HepG2 (cell line): ENCODE measurements around the gene KCNRG. TPM values are rescaled to one million over a fixed set of nuclear protein-coding genes. Genes with fewer than 3 reads are reported as not detected.

Source experiments
- ATF7-NPFF ChIP-seq: sonication (generic); formaldehyde crosslinking; IDR thresholded peaks from 2 replicates; pipeline ENCODE4 v1.8.1; 2023; ENCODE audit warnings: mild to moderate bottlenecking, low read depth, missing genetic modification reagents, moderate library complexity
- ESRRA ChIP-seq: sonication (generic); formaldehyde crosslinking; IDR thresholded peaks from 2 replicates; pipeline ENCODE4 v1.5.1; 2020; ENCODE audit warnings: mild to moderate bottlenecking, low read depth, missing genetic modification reagents
- RBFOX2 ChIP-seq: fragments of 200-400 bp; formaldehyde crosslinking; IDR thresholded peaks from 2 replicates; pipeline ENCODE4 v1.6.1; 2017; ENCODE audit warnings: low read depth, mild to moderate bottlenecking, low read length
- RBM39 ChIP-seq: fragments of 200-400 bp; formaldehyde crosslinking; IDR thresholded peaks from one replicate; pipeline ENCODE4 v1.6.1; 2018; ENCODE audit warnings: antibody characterized with exemption, mild to moderate bottlenecking, low read depth, low read length; ENCODE audit not compliant: poor library complexity, severe bottlenecking
- SMARCE1 ChIP-seq: fragments of 450-650 bp; IDR thresholded peaks from 2 replicates; pipeline ENCODE4 v1.6.1; 2017; ENCODE audit warnings: borderline replicate concordance
- TBX2 ChIP-seq: sonication (generic); formaldehyde crosslinking; IDR thresholded peaks from 2 replicates; pipeline ENCODE4 v1.5.0; 2020; ENCODE audit warnings: missing genetic modification reagents, mild to moderate bottlenecking, borderline replicate concordance
- ZFY ChIP-seq: sonication (generic); formaldehyde crosslinking; IDR thresholded peaks from 2 replicates; pipeline ENCODE4 v1.4.0; 2020; ENCODE audit warnings: missing genetic modification reagents
- ZNF335 ChIP-seq: sonication (generic); formaldehyde crosslinking; IDR thresholded peaks from 2 replicates; pipeline ENCODE4 v1.4.0; 2020; ENCODE audit warnings: missing genetic modification reagents
- polyA plus RNA-seq, 8 experiments: library from polyadenylated mRNA; depleted of rRNA in 3 of 8; stranded (reverse) in 7 of 8; unstranded in 1 of 8; fragments of >200 nt; fragmentation: Illumina TruSeq in 4 of 8; extraction: Trizol in 4 of 8; gene quantifications; 2 replicates each; pipeline versions ENCODE4 v1.2.1 to v1.2.3, GENCODE V29; 2011 to 2016; ENCODE audit warnings: low read depth in 4 of 8, missing spikeins in 1 of 8, mixed read lengths in 1 of 8; ENCODE audit not compliant: insufficient read depth in 1 of 8
- total RNA-seq, 5 experiments: library from RNA; depleted of rRNA; stranded (reverse); fragments of >200 nt; fragmentation: Illumina TruSeq; extraction: Trizol; gene quantifications; 2 replicates each; pipeline ENCODE4 v1.2.3, GENCODE V29; 2016; ENCODE audit warnings: low read depth in 1 of 5
- TF ChIP-seq, protein P1 (sequence below): sonication (generic); formaldehyde crosslinking; IDR thresholded peaks from one replicate; pipeline ENCODE4 v1.5.1; 2020; ENCODE audit warnings: mild to moderate bottlenecking, missing genetic modification reagents; ENCODE audit errors: not compliant biosample characterization
- TF ChIP-seq, protein P2 (sequence below): sonication (generic); formaldehyde crosslinking; IDR thresholded peaks from 2 replicates; pipeline ENCODE4 v1.8.1; 2022; ENCODE audit warnings: mild to moderate bottlenecking, missing genetic modification reagents
- TF ChIP-seq, protein P3 (sequence below): sonication (generic); formaldehyde crosslinking; IDR thresholded peaks from 2 replicates; pipeline ENCODE4 v1.5.0; 2020; ENCODE audit warnings: mild to moderate bottlenecking, missing genetic modification reagents
- TF ChIP-seq, protein P4 (sequence below): IDR thresholded peaks from 2 replicates; pipeline ENCODE4 v1.6.1; 2016; ENCODE audit warnings: low read depth, borderline replicate concordance

Gene KCNRG
- total and polyA plus RNA-seq, 2 of the 13 experiments (the other 11 are each of a cell fraction or from before 2014, with no cell fraction given): 1.0 to 1.5 TPM

DNA sequence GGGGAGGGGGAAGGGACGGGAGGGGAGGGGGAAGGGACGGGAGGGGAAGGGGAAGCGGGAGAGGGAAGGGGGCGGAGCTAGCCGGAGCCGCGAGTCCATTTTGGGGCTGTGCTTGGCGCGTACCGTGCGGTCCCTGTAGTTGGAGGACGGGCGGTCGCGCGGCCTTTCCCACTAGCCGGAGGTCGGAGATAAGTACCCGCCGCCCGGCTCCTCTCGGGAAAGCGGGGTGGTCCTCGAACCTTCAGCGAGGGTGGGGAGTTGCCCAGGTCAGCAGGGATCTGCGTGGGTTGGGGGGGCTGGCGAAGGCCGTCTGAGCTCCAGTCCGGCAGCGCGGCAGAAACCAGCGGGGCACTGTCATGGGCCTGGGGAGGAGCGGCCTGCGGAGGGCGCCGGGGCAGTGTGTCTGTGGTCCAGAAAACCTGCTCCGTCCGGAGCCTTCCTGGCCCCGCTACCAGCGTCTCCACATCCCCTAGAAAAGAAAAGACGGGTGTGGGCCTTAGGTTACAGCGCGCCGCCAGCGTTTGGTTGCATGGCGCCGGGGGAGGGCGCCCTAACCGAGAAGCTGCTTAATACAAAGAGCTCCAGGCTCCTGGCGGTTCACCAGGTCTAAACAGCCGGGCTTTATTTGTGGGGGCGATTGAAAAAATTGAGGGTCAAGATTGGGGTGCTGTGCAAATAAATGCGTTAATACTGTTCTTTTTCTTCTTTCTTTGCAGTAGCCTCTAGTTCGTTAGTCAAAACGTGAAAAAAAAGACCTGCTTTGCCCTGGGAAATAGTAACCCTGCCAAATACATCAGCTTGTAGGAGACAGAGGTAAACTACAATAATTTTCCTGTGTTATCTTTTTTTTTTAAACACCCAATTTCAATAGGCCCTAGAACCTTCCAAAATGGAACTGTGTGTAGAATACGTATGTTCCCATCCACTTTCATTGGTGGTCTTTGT is 18.0 kb upstream of the KCNRG start, which contains the start of gene TRIM13 (continued):
- TF ChIP-seq, protein P1, sequence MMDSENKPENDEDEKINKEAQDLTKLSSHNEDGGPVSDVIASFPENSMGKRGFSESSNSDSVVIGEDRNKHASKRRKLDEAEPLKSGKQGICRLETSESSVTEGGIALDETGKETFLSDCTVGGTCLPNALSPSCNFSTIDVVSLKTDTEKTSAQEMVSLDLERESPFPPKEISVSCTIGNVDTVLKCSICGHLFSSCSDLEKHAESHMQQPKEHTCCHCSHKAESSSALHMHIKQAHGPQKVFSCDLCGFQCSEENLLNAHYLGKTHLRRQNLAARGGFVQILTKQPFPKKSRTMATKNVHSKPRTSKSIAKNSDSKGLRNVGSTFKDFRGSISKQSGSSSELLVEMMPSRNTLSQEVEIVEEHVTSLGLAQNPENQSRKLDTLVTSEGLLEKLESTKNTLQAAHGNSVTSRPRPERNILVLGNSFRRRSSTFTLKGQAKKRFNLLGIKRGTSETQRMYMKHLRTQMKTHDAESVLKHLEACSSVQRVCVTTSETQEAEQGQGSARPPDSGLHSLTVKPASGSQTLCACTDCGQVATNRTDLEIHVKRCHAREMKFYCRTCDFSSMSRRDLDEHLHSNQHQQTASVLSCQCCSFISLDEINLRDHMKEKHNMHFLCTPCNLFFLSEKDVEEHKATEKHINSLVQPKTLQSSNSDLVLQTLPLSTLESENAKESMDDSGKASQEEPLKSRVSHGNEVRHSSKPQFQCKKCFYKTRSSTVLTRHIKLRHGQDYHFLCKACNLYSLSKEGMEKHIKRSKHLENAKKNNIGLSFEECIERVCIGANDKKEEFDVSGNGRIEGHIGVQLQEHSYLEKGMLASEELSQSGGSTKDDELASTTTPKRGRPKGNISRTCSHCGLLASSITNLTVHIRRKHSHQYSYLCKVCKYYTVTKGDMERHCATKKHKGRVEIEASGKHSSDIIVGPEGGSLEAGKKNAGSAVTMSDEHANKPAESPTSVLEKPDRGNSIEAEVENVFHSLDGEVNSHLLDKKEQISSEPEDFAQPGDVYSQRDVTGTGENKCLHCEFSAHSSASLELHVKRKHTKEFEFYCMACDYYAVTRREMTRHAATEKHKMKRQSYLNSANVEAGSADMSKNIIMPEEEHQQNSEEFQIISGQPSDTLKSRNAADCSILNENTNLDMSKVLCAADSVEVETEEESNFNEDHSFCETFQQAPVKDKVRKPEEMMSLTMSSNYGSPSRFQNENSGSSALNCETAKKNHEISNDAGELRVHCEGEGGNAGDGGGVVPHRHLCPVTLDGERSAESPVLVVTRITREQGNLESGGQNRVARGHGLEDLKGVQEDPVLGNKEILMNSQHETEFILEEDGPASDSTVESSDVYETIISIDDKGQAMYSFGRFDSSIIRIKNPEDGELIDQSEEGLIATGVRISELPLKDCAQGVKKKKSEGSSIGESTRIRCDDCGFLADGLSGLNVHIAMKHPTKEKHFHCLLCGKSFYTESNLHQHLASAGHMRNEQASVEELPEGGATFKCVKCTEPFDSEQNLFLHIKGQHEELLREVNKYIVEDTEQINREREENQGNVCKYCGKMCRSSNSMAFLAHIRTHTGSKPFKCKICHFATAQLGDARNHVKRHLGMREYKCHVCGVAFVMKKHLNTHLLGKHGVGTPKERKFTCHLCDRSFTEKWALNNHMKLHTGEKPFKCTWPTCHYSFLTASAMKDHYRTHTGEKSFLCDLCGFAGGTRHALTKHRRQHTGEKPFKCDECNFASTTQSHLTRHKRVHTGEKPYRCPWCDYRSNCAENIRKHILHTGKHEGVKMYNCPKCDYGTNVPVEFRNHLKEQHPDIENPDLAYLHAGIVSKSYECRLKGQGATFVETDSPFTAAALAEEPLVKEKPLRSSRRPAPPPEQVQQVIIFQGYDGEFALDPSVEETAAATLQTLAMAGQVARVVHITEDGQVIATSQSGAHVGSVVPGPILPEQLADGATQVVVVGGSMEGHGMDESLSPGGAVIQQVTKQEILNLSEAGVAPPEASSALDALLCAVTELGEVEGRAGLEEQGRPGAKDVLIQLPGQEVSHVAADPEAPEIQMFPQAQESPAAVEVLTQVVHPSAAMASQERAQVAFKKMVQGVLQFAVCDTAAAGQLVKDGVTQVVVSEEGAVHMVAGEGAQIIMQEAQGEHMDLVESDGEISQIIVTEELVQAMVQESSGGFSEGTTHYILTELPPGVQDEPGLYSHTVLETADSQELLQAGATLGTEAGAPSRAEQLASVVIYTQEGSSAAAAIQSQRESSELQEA: peak; percentile 33
- TF ChIP-seq ZNF335 (CRISPR knock-in tag) (peak; percentile 50; the same call in 1 of the 2 replicates), SMARCE1 (no peak), RBM39 (no peak), TBX2 (CRISPR knock-in tag) (peak; percentile 66; the same call in 1 of the 2 replicates), RBFOX2 (peak; percentile 89), ATF7-NPFF (CRISPR knock-in tag) (peak; percentile 64; the same call in 1 of the 2 replicates), ZFY (CRISPR knock-in tag) (peak; percentile 89), ESRRA (CRISPR knock-in tag) (no peak)
- TF ChIP-seq, protein P2, sequence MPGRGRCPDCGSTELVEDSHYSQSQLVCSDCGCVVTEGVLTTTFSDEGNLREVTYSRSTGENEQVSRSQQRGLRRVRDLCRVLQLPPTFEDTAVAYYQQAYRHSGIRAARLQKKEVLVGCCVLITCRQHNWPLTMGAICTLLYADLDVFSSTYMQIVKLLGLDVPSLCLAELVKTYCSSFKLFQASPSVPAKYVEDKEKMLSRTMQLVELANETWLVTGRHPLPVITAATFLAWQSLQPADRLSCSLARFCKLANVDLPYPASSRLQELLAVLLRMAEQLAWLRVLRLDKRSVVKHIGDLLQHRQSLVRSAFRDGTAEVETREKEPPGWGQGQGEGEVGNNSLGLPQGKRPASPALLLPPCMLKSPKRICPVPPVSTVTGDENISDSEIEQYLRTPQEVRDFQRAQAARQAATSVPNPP (CRISPR knock-in tag): no peak
- TF ChIP-seq, protein P3, sequence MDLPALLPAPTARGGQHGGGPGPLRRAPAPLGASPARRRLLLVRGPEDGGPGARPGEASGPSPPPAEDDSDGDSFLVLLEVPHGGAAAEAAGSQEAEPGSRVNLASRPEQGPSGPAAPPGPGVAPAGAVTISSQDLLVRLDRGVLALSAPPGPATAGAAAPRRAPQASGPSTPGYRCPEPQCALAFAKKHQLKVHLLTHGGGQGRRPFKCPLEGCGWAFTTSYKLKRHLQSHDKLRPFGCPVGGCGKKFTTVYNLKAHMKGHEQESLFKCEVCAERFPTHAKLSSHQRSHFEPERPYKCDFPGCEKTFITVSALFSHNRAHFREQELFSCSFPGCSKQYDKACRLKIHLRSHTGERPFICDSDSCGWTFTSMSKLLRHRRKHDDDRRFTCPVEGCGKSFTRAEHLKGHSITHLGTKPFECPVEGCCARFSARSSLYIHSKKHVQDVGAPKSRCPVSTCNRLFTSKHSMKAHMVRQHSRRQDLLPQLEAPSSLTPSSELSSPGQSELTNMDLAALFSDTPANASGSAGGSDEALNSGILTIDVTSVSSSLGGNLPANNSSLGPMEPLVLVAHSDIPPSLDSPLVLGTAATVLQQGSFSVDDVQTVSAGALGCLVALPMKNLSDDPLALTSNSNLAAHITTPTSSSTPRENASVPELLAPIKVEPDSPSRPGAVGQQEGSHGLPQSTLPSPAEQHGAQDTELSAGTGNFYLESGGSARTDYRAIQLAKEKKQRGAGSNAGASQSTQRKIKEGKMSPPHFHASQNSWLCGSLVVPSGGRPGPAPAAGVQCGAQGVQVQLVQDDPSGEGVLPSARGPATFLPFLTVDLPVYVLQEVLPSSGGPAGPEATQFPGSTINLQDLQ (CRISPR knock-in tag): 0 out of 2 replicates have a peak, but pooled peaks have one; percentile 55
- TF ChIP-seq, protein P4, sequence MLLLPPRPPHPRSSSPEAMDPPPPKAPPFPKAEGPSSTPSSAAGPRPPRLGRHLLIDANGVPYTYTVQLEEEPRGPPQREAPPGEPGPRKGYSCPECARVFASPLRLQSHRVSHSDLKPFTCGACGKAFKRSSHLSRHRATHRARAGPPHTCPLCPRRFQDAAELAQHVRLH (CRISPR knock-in tag): 0 out of 2 replicates have a peak, but pooled peaks have one; percentile 44
